Colonic mucosa (tissue), 4 donors: ENCODE results near the gene NBL1. TPM values are rescaled to one million over a fixed set of nuclear protein-coding genes. Genes with fewer than 3 reads are reported as not detected.

Source experiments
- DNase-seq: peaks from one replicate; pipeline ENCODE4 v3.0.0-alpha.2; 2020
- H3K27ac ChIP-seq: fragments of 200-600 bp; one replicate; pipeline ENCODE4 v1.8.0; 2021
- H3K27me3 ChIP-seq: fragments of 200-600 bp; one replicate; pipeline ENCODE4 v1.8.0; 2021
- H3K36me3 ChIP-seq: fragments of 200-600 bp; one replicate; pipeline ENCODE4 v1.8.0; 2021
- H3K4me1 ChIP-seq: fragments of 200-600 bp; one replicate; pipeline ENCODE4 v1.8.0; 2021; ENCODE audit warnings: mild to moderate bottlenecking
- H3K4me3 ChIP-seq: fragments of 200-600 bp; one replicate; pipeline ENCODE4 v1.8.0; 2021
- H3K9ac ChIP-seq, 2 donors: one replicate each; pipeline ENCODE4 v1.7.0; 2013; ENCODE audit warnings: control low read depth in 2 of 2, low read depth in 2 of 2, low read length in 2 of 2
- H3K9me3 ChIP-seq: fragments of 200-600 bp; one replicate; pipeline ENCODE4 v1.8.0; 2021
- intact Hi-C: fragments of 100-400 bp; cut with DNase I; formaldehyde crosslinking; loops from one replicate; pipeline ENCODE4 v1.14.1; 2022
- total RNA-seq, 2 donors: library from RNA; stranded (reverse); fragmentation: NEBNext Ultra II Directional in 1 of 2; extraction: Animal tissue kit (Norgen Biotek cat#: 25700) in 1 of 2; gene quantifications; one replicate each; pipeline ENCODE4 v1.2.1, GENCODE V29; 2021
- TF ChIP-seq, protein P1 (sequence below): fragments of 200-600 bp; IDR thresholded peaks from one replicate; pipeline ENCODE4 v1.8.0; 2022; ENCODE audit warnings: antibody characterized with exemption, mild to moderate bottlenecking
- donor health status: healthy.
- donor health status: DM: no; HTN: no; CAD: no.
- donor health status: DM: no; HTN: no; CAD: no.

NBL1 gene
- total RNA-seq, 2 donors from 2014 or later = 340 to 393 TPM

DNA sequence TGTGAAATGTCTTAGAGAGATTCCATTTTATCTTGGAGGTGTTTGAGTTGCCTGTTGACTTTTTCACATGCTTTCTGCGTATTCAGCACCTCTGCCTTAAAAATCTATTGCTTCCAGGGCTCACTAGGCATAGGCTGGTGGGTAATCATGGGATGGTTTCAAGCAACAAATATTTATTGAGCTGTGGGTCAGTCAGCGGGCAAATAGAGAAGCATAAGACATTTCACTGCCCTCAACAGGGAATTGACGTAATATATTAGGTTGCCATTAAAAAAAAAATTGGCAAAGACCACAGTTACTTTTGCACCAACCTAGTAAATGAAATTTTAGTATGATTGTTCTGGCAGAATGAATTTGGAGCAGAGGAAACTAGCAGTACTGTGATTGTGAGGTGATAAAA is 44.3 kb upstream of the NBL1 start:
- Histone ChIP-seq H3K9ac (no peak overlapping the region), H3K27me3 (no peaks in the 10 kb centered on the region), H3K36me3 (no peaks in the 10 kb centered on the region), H3K27ac (no peak overlapping the region), H3K9me3 (no peaks in the 10 kb centered on the region), H3K4me1 (peaks cover 3% of the 10 kb centered on the region), H3K4me3 (no peak overlapping the region)
- DNase-seq = no peak
- TF ChIP-seq, protein P1, sequence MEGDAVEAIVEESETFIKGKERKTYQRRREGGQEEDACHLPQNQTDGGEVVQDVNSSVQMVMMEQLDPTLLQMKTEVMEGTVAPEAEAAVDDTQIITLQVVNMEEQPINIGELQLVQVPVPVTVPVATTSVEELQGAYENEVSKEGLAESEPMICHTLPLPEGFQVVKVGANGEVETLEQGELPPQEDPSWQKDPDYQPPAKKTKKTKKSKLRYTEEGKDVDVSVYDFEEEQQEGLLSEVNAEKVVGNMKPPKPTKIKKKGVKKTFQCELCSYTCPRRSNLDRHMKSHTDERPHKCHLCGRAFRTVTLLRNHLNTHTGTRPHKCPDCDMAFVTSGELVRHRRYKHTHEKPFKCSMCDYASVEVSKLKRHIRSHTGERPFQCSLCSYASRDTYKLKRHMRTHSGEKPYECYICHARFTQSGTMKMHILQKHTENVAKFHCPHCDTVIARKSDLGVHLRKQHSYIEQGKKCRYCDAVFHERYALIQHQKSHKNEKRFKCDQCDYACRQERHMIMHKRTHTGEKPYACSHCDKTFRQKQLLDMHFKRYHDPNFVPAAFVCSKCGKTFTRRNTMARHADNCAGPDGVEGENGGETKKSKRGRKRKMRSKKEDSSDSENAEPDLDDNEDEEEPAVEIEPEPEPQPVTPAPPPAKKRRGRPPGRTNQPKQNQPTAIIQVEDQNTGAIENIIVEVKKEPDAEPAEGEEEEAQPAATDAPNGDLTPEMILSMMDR = no peak
- intact Hi-C loops = loop anchor here (5.0 kb wide), 1 partner anchor 42 kb away; the partner anchor contains the start of gene NBL1

DNA sequence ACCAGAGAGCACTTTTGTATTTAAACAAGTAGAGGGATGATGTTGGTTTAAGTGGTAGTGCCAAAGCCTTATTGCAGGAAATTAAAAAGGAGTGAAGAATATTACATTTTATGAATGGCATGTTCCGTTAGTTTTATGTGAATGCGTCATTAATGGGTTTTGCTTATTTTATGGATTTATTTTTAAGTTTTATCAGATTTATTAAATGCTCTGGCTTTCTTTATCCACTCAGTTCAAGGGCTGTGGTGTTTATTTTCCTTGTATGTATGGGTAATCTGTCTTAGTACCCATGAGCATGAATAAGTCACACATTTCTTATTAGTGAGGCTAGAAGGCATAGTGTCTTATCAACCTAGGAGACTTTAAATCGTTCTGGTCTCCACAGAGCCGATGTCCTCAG is 41.6 kb upstream of the NBL1 start:
- intact Hi-C loops = no loop called here
- no peaks in the 10 kb centered on the region for H3K36me3 ChIP-seq
- no peak overlapping the region for H3K27ac ChIP-seq
- no peak overlapping the region for H3K9ac ChIP-seq
- no peaks in the 10 kb centered on the region for H3K27me3 ChIP-seq
- peaks cover 10% of the 10 kb centered on the region for H3K4me1 ChIP-seq
- no peak for DNase-seq
- no peaks in the 10 kb centered on the region for H3K9me3 ChIP-seq
- TF ChIP-seq, protein P1 = no peak
- H3K4me3 ChIP-seq = no peak overlapping the region

DNA sequence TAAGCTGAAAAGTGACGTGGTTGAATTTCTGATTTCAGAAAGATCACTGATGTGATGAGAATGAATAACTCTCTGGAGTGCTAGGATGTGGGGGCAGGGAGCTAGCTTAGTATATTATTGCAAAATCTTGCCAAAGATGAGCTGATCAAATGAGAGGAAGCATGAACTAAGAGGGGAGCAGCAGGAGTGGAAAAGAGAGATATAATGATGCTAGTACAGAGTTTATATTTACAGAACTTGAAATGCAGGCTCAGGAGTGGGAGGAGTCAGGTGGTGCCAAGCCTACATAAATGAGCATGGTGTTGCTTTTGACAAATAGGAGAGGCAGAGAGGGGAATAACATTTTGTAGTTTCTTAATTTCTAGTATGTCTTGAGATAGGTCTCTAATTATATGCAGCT is 38.1 kb upstream of the NBL1 start:
- no peaks in the 10 kb centered on the region for H3K27me3 ChIP-seq
- TF ChIP-seq, protein P1 = no peak
- intact Hi-C loops = no loop called here
- peaks cover 13% of the 10 kb centered on the region for H3K4me1 ChIP-seq
- no peak overlapping the region for H3K9ac ChIP-seq
- H3K9me3 ChIP-seq = no peaks in the 10 kb centered on the region
- no peaks in the 10 kb centered on the region for H3K36me3 ChIP-seq
- no peak overlapping the region for H3K4me3 ChIP-seq
- no peak overlapping the region for H3K27ac ChIP-seq
- peak; percentile 48 for DNase-seq

DNA sequence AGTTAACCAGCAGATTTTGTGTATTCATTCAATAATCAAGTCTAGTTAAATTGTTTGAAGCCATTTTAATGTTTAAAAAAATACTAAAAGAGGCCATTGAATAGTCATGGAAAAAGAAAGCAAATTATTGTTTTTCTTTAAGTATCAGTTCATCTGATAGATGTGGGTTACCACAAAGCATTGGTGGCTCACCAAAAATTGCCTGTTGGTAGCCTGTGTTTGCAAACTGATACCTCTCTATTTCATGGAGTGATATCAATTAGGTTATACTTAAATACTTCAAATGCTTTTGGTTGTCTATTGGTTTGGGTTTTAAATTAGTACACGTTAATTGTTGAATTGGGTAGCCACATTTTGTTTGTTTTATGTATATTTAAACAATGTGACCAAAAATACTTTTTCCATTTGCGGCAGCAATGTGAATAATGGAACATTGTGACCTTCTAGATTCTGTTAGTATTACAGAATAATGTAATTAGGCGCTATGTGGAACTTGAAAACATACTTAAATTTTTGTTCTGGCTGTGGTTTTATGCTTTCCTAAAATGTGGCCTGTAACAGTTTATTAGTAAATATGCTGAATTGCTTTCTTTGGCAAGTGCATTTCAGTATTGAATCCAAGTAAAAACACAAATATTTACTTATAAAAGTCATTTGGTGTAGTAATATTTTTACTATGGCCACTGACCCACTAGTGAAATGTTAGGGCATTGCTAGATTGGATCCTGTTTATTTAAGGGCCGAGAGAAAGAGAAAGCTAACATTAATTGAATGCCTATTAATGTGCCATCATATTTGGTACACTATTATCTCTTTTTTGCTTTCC is 37.1 kb upstream of the NBL1 start:
- intact Hi-C loops = no loop called here
- no peaks in the 10 kb centered on the region for H3K27me3 ChIP-seq
- H3K4me1 ChIP-seq = peaks cover 13% of the 10 kb centered on the region
- DNase-seq = no peak
- peak overlapping the region; percentile 18 for H3K27ac ChIP-seq
- TF ChIP-seq, protein P1 = no peak
- H3K9me3 ChIP-seq = no peaks in the 10 kb centered on the region
- H3K9ac ChIP-seq = no peak overlapping the region
- no peaks in the 10 kb centered on the region for H3K36me3 ChIP-seq
- no peak overlapping the region for H3K4me3 ChIP-seq

DNA sequence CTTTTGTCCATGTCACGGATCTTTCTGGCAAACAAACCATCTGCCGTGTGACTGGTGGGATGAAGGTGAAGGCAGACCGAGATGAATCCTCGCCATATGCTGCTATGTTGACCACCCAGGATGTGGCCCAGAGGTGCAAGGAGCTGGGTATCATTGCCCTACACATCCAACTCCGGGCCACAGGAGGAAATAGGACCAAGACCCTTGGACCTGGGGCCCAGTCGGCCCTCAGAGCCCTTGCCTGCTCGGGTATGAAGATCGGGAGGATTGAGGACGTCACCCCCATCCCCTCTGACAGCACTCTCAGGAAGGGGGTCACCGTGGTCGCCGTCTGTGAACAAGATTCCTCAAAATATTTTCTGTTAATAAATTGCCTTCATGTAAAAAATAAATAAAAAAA is 35.9 kb upstream of the NBL1 start:
- Histone ChIP-seq H3K9me3 (no peaks in the 10 kb centered on the region), H3K4me1 (peaks cover 13% of the 10 kb centered on the region), H3K36me3 (no peaks in the 10 kb centered on the region), H3K27ac (no peak overlapping the region), H3K4me3 (no peak overlapping the region), H3K27me3 (no peaks in the 10 kb centered on the region), H3K9ac (no peak overlapping the region)
- no peak for DNase-seq
- TF ChIP-seq, protein P1 = no peak
- intact Hi-C loops = no loop called here
